AG10803 (cell line): Measurements from ENCODE around the gene HSPG2.

Experiments used
- DNase-seq: peaks from one replicate; pipeline ENCODE4 v3.0.0; 2010; ENCODE audit warnings: low read depth
- H3K4me3 ChIP-seq: 2 replicates; pipeline ENCODE4 v1.5.1; 2011; ENCODE audit warnings: mild to moderate bottlenecking, low read length, control low read depth
- TF ChIP-seq, protein P1 (sequence below): conservative IDR thresholded peaks from 2 replicates; pipeline ENCODE4 v1.5.1; 2011; ENCODE audit warnings: mild to moderate bottlenecking, low read length, control low read depth, inconsistent platforms

HSPG2 gene

DNA sequence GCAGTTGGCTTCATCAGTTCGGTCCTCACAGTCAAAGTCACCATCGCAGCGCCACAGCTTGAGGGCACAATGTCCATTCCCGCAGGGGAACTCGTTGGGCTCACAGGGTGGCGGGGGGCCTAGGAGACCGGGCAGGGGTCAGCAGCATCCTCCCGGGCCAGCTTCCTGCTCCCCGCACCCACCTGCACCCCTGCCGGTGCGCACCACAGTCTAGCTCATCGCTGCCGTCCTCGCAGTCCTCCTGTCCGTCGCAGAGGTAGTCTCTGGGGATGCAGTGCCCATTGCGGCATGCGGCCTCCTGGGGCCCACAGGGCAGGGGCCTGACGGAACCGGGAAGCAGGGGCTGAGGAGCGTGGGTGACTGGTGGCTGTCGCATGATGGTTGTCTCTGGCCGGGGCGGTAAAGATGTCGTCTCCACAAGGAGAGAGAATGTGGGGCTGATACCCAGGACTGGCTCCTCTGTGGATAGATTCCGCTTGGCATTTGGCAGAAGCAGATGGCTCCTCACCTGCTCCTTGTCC, 49.8 kb downstream of the HSPG2 start:
- no peak for DNase-seq
- TF ChIP-seq, protein P1, sequence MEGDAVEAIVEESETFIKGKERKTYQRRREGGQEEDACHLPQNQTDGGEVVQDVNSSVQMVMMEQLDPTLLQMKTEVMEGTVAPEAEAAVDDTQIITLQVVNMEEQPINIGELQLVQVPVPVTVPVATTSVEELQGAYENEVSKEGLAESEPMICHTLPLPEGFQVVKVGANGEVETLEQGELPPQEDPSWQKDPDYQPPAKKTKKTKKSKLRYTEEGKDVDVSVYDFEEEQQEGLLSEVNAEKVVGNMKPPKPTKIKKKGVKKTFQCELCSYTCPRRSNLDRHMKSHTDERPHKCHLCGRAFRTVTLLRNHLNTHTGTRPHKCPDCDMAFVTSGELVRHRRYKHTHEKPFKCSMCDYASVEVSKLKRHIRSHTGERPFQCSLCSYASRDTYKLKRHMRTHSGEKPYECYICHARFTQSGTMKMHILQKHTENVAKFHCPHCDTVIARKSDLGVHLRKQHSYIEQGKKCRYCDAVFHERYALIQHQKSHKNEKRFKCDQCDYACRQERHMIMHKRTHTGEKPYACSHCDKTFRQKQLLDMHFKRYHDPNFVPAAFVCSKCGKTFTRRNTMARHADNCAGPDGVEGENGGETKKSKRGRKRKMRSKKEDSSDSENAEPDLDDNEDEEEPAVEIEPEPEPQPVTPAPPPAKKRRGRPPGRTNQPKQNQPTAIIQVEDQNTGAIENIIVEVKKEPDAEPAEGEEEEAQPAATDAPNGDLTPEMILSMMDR, result no peak
- H3K4me3 ChIP-seq, result no peak overlapping the region

DNA sequence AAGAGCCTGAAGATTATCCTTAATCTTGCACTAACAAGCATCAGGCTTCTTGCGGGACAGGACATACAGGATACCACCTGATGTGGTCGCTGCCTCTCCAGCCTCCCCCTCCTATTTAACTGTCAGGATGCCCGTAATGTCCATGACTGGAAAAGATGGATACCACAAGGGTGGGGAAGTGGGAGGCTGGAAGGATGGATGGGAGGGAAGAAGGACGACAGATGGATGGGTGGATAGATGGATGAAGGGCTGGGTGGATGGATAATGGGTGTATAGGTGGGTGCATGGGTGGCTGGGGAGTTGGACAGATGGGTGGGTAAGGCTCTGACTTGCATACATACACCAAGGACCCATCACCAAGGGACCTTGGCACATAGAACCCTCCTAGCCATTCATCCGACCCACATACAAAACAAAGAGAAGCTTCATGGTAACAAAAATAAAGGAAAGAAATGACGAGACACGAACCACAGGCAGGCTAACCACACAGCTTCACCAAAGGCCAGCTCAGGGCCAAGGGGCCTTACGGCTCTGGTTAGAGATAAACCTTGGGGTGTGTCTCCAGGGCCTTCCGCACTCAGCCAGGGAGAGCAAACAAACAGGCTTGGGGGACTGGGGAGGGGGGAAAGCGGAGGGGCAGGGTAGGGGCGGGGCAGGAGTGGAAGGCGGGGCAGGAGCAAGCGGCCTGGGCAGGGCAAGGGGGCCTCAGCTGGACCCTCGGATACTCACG, 50.5 kb downstream of the HSPG2 start:
- TF ChIP-seq, protein P1, result no peak
- no peak for DNase-seq
- H3K4me3 ChIP-seq, result no peak overlapping the region

DNA sequence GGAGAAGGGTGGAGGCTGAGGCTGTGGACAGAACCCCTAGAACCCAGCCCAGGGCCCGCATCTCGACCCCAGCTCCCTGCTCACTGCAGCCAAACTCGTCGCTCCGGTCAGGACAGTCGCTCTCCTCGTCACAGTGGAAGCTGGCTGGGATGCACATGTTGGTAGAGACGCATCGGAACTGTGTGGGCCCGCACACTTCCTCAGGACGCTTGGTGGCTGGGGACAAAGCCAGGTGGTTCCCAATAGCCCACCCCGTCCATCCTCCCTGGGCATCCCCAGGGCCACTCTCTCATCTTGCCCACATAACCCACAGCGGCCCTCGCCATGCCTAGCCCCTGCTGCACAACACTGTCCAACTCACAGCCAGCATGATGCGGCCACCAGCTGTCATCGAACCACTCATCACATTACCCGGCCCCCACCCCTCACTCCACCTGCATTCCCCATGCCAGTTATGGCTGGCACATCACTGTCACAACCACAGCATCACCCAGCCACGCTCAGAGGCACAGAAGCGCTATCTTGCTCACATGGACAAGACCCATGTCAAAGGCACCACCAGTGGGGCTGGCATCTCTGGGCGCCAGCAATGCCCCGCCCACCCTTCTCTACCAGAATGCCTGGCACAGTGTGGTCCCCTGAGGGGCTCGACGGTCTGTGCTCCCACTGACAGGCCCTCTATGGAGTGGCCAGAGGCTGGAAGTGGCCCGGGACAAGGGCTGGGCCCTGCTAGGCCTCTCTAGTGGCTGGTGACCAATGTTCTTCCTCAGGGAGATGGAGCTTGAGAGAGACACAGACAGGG, 51.7 kb downstream of the HSPG2 start:
- H3K4me3 ChIP-seq, result no peak overlapping the region
- DNase-seq, result no peak
- TF ChIP-seq, protein P1, result no peak

DNA sequence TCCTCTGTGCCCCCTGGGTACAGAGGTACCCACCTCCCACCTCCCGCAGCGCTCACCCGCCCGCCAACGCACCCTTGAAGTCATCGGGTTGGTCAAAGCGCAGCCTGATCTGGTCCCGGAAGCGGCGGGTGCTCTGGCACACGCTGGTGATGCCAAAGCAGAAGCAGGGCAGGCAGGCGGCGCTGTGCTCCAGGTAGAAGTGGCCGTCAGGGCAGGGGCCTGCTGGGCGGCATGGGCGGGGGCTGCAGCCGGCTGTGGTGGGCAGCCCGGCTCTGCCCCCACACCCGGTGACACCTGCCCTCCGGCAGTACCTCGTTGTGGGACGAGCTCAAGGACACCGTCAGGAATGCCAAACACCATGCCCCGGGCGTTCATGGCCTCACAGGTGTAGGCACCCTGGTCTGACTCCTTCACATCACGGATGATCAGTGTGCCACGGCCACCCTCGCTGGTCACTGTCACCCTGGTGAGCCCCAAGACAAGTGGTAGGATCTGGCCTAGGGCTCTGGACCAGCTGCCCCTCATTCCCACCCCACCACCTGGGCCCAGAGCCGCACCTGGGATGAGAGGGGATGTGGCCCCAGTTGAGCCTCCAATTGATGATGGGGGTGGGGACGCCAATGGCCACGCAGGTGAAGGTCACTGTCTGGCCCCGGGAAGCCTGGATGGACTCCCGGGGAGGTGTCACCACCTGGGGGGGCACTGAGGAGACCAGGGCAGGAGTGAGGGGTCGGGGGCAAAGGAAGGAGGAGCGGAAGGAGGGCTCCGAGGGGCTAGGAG, 52.5 kb downstream of the HSPG2 start:
- H3K4me3 ChIP-seq, result no peak overlapping the region
- DNase-seq, result no peak
- TF ChIP-seq, protein P1, result no peak

DNA sequence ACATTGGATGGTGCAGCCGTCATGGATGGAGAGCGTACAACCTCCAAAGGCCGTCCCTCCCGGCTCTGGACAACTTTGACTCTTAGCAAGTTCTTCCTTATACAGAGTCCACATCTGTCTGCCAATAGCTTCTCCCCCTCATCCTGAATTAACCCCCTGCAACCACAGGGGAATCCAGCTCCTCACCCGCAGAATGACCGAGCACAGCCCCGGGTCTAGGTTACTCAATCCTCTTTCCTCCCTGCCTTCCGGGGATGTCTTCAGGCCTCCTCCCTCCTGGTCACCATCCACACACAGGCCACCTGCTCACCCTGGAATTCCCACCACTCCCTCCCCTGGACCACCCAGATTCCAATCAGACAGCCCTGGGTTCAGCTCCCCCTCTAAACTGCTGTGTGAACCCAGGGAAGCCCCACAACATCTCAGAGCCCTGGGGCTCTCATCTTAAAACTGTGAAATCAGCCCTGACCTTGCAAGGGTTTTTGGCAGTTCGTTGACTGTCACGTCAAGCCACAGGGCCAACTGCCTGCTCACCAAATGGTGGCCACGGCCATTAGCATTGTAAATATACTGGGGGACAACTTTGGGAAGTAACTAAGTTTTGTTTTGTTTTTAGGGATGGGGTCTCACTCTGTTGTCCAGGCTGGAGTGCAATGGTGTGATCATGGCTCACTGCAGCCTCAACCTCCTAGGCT, 54.2 kb downstream of the HSPG2 start:
- TF ChIP-seq, protein P1, result no peak
- no peak for DNase-seq

DNA sequence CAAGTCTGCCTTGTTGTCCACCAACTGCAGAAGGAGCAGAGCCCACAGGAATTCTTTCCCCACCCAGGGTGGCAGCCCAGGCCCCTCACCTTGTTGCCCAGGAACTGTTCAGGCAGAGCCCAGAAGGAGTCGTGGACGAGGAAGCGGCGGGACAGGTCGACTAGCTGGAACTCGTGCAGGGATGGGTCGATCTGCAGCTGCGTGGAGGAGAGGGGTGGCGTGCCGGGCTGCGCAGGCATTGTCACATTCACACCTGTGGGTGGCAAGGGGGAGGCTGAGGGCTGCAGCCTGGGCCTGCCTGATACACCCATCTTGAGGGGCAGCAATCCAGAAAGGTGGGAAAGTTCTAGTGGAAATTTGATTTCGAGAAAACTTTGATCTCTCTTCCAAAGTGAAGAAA, 55.9 kb downstream of the HSPG2 start:
- H3K4me3 ChIP-seq, result no peak overlapping the region
- TF ChIP-seq, protein P1, result no peak
- no peak for DNase-seq

More for the DNA sequence above, 54.2 kb downstream of the HSPG2 start:
- H3K4me3 ChIP-seq, result no peak overlapping the region
